Measurements from ENCODE around the gene CORO2B. TPM values are rescaled to one million over a fixed set of nuclear protein-coding genes. Genes with fewer than 3 reads are reported as not detected.

CORO2B gene
- total RNA-seq, 2 donors from 2014 or later: 4.3 to 8.5 TPM

DNA sequence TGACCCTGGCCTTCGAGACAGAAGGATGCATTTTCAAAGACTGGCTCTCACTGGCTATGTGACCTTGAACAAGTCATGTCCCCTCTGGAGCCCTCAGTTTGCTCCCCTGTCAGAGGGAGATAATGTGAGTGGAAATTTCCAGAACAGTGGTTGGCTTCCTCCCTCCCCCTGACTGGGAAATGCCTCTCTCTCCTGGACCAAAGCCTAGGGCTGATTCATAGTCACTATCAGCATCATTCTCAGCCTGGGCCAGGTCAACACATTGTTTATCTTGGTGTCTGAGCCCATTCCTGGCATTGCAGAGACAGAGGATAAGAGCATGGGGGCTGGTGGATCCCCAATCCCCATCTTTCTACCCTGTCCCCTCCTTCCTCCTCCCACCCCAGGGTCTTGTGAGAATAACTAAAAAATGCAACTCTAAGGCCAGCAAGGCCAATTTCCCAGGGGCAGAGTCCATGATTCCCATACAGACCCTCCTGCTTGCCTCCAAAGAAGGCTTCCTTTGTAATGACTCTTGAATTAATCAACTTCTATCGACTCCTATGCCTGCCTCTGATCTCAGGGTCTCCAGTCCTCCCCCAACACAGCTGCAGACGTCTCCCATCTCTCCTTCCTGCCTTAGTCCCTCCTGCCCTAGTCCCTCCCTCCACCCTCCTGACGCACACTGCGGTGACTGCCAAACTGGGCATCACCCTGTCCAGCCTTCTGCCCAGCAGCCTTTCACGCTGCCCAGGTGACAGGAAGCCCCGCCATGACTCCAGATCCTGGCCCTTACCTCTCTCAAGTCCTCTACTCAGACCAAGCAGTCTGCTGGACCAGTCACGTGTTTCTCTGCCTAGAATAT is 35.4 kb upstream of the CORO2B start:
- Histone ChIP-seq H3K9me3 (no peaks in the 10 kb centered on the region), H3K36me3 (no peaks in the 10 kb centered on the region), H3K4me1 (ENCODE audit: control insufficient read depth in 1 of 2, low read depth in 2 of 2) (peaks cover 13 to 22% of the 10 kb centered on the region in 2 donors), H3K4me3 (no peak overlapping the region), H3K27ac (peak overlapping the region; percentile 55 to 74), H3K27me3 (replicated peaks; ENCODE audit: insufficient read depth) (no peaks in the 10 kb centered on the region)
- peak; percentile 49 for DNase-seq (ENCODE audit: low spot score)
- peak; percentile 96 for ATAC-seq (ENCODE audit: insufficient number of reproducible peaks, low FRiP score, low read depth)
- TF ChIP-seq, protein P1, sequence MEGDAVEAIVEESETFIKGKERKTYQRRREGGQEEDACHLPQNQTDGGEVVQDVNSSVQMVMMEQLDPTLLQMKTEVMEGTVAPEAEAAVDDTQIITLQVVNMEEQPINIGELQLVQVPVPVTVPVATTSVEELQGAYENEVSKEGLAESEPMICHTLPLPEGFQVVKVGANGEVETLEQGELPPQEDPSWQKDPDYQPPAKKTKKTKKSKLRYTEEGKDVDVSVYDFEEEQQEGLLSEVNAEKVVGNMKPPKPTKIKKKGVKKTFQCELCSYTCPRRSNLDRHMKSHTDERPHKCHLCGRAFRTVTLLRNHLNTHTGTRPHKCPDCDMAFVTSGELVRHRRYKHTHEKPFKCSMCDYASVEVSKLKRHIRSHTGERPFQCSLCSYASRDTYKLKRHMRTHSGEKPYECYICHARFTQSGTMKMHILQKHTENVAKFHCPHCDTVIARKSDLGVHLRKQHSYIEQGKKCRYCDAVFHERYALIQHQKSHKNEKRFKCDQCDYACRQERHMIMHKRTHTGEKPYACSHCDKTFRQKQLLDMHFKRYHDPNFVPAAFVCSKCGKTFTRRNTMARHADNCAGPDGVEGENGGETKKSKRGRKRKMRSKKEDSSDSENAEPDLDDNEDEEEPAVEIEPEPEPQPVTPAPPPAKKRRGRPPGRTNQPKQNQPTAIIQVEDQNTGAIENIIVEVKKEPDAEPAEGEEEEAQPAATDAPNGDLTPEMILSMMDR (IDR thresholded peaks at IDR 0.05): no peak

DNA sequence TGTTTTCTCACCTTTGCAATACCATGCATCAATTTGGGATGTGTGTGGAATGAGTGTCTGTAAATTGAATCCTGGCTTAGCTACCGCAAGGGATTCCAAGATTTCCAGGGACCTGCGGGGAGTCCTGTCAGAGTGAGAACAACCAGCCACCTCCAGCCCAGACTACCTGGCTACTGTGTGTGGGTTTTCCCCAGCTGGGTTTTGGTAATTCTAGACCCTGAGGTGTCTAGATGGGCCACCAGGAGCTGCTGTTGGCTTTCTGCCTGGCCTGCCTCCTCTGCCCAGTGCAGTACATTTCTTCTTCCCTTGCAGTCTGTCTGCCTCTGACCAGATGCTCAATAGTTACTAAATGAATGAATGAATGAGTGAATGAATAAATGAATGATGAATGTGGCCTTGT is 32.5 kb upstream of the CORO2B start:
- TF ChIP-seq, protein P1 (IDR thresholded peaks at IDR 0.05): no peak
- Histone ChIP-seq H3K36me3 (no peaks in the 10 kb centered on the region), H3K9me3 (no peaks in the 10 kb centered on the region), H3K4me1 (ENCODE audit: control insufficient read depth in 1 of 2, low read depth in 2 of 2) (peaks cover 13 to 29% of the 10 kb centered on the region in 2 donors), H3K27ac (no peak overlapping the region), H3K4me3 (no peak overlapping the region), H3K27me3 (replicated peaks; ENCODE audit: insufficient read depth) (no peaks in the 10 kb centered on the region)
- DNase-seq (ENCODE audit: low spot score) (no peak), ATAC-seq (ENCODE audit: insufficient number of reproducible peaks, low FRiP score, low read depth) (no peak)

DNA sequence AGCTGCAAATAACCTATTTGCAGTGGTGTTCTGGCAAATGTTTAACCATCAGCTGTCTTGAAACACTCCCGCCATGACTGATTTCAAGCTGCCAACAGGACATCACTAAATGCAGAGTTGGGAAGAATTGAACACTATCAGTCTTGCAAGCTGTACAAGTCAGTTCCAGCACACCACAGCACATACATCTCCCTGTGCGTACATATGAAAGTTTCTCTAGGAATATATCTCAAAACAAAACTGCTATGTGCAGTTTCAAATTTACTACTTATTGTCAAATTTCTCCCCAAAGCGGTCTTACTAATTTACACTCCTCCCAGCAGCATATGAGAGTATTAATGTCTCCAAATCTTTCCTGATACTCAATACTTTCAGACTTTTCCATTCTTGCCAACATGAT is 30.4 kb upstream of the CORO2B start:
- TF ChIP-seq, protein P1 (IDR thresholded peaks at IDR 0.05): no peak
- no peak for DNase-seq (ENCODE audit: low spot score)
- no peak for ATAC-seq (ENCODE audit: insufficient number of reproducible peaks, low FRiP score, low read depth)
- H3K27ac ChIP-seq: no peak overlapping the region
- H3K9me3 ChIP-seq: no peaks in the 10 kb centered on the region
- no peaks in the 10 kb centered on the region for H3K27me3 ChIP-seq (replicated peaks; ENCODE audit: insufficient read depth)
- no peak overlapping the region for H3K4me3 ChIP-seq
- no peaks in the 10 kb centered on the region for H3K36me3 ChIP-seq
- H3K4me1 ChIP-seq (ENCODE audit: control insufficient read depth in 1 of 2, low read depth in 2 of 2): peaks cover 7 to 17% of the 10 kb centered on the region in 2 donors

DNA sequence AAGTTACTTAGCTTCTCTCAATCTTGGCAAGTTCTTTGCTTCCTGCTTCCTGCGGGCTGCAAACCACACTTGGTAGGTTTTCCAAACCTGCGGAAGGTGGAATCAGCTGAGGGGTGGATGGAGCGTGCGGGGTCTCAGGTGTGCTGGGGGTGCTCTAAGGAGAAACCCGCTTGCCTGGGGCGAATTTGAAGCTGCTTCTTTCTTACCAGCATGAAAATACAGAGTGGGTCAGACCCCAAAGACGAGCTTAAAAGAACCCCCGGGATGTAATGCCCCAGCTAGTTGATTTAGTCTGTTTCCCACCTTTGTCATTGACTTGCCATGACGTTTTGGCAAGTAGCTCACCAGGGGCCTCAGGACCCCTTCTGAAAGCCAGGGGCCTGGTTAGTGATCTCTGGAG is 28.8 kb upstream of the CORO2B start:
- H3K27me3 ChIP-seq (replicated peaks; ENCODE audit: insufficient read depth): no peaks in the 10 kb centered on the region

More for the DNA sequence above, 28.8 kb upstream of the CORO2B start:
- Histone ChIP-seq H3K9me3 (no peaks in the 10 kb centered on the region), H3K4me1 (ENCODE audit: control insufficient read depth in 1 of 2, low read depth in 2 of 2) (peaks cover 0 to 8% of the 10 kb centered on the region in 2 donors), H3K27ac (no peak overlapping the region), H3K36me3 (no peaks in the 10 kb centered on the region), H3K4me3 (no peak overlapping the region)
- TF ChIP-seq, protein P1 (IDR thresholded peaks at IDR 0.05): no peak
- ATAC-seq (ENCODE audit: insufficient number of reproducible peaks, low FRiP score, low read depth) (no peak), DNase-seq (ENCODE audit: low spot score) (no peak)
